Retinal pigment epithelial cell (primary cell): ENCODE results near the gene REV1.

ENCODE experiments used
- DNase-seq: peaks from one replicate; pipeline ENCODE4 v3.0.0-alpha.2; 2010; ENCODE audit warnings: low read depth
- H3K4me3 ChIP-seq: 2 replicates; pipeline ENCODE4 v1.5.1; 2011; ENCODE audit warnings: mild to moderate bottlenecking, low read length, control low read depth, moderate library complexity
- TF ChIP-seq, protein P1 (sequence below): conservative IDR thresholded peaks from 2 replicates; pipeline ENCODE4 v1.5.1; 2011; ENCODE audit warnings: low read depth, low read length, control low read depth, inconsistent platforms

Gene REV1

DNA sequence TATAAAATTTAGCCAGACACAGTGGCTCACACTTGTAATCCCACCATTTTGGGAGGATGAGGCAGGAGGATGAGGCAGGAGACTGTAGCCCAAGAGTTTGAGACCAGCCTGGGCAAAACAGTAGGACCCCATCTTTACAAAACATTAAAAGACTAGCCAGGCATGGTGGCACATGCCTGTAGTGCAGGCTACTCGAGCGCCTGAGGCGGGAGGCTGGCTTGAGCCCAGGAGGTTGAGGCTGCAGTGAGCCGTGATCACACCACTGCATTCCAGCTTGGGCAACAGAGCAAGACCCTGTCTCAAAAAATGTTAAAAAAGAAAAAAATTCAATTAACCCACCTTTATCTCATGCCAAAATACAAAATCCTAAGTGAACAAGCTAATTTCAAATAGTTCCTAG is 4.0 kb downstream of the REV1 start:
- no peak for DNase-seq
- no peak overlapping the region for H3K4me3 ChIP-seq
- TF ChIP-seq, protein P1, sequence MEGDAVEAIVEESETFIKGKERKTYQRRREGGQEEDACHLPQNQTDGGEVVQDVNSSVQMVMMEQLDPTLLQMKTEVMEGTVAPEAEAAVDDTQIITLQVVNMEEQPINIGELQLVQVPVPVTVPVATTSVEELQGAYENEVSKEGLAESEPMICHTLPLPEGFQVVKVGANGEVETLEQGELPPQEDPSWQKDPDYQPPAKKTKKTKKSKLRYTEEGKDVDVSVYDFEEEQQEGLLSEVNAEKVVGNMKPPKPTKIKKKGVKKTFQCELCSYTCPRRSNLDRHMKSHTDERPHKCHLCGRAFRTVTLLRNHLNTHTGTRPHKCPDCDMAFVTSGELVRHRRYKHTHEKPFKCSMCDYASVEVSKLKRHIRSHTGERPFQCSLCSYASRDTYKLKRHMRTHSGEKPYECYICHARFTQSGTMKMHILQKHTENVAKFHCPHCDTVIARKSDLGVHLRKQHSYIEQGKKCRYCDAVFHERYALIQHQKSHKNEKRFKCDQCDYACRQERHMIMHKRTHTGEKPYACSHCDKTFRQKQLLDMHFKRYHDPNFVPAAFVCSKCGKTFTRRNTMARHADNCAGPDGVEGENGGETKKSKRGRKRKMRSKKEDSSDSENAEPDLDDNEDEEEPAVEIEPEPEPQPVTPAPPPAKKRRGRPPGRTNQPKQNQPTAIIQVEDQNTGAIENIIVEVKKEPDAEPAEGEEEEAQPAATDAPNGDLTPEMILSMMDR: no peak

DNA sequence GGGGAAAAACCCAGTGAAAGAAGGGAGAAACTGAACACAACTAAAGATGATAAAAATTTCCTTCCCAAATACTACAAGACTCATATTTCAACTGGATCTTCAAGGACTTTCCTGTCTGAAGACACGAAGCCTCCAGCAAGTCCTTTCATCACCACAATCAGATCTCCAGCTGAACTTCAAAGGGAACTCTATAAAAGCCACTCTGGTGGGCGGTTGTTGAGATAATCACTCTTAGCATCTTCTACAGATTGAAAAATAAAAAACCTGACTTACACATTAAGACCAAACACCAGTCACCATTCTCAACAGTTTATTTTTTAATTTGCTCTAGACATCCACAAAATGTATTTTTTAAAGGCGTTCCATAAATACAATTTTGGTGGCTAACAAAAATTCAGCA is 4.4 kb downstream of the REV1 start:
- TF ChIP-seq, protein P1: no peak
- no peak overlapping the region for H3K4me3 ChIP-seq
- DNase-seq: no peak

DNA sequence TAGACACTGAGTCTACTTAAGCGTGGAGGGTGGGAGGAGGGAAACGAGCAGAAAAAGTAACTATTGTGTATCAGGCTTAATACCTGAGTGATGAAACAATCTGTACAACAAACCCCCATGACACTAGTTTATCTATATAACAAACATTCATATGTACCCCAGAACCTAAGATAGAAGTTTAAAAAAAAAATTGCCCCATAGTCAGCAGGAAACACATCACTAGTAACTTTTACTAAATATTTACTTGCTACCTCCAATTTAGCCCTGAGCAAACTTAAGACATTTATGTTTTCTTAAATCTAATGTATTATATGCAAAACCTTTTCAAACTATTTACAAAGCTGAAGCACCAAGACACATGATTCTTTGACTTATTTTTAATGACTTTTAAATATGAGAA is 5.6 kb downstream of the REV1 start:
- no peak for DNase-seq
- H3K4me3 ChIP-seq: no peak overlapping the region
- TF ChIP-seq, protein P1: no peak

DNA sequence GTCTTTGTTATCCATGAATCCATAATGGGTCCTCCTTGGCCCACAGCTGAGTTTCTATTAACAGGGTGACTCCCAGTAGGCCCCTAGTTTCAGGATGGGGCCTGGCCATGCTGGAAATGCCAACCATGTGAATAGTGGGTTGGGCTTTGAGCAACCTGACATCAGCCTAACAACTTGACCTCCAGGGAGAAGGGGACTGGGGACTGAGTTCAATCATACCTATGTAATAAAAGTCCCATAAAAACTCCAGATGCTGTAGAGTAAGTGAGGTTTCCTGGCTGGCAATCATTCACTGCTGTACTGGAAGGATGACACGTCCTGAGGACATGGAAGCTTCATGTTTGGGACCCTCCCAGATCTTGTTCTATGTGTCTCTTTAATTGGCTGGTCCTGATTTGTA is 7.9 kb downstream of the REV1 start:
- H3K4me3 ChIP-seq: no peak overlapping the region
- TF ChIP-seq, protein P1: no peak
- no peak for DNase-seq

DNA sequence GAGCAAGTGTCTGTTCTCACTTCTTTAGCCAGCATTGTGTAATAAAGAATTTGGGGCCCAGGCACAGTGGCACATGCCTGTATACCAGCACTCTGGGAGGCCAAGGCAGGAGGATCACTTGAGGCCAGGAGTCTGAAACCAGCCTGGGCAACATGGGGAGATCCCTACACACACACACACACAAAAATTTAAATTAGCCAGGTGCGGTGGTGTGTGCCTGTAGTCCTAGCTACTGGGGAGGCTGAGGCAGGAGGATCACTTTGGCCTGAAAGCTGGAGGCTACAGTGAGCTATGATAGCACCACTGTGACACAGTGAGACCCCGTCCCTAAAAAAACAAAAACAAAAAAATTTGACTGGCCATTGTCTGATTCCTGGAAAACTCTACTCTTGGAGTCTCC is 8.3 kb downstream of the REV1 start:
- DNase-seq: no peak
- TF ChIP-seq, protein P1: no peak
- H3K4me3 ChIP-seq: no peak overlapping the region

DNA sequence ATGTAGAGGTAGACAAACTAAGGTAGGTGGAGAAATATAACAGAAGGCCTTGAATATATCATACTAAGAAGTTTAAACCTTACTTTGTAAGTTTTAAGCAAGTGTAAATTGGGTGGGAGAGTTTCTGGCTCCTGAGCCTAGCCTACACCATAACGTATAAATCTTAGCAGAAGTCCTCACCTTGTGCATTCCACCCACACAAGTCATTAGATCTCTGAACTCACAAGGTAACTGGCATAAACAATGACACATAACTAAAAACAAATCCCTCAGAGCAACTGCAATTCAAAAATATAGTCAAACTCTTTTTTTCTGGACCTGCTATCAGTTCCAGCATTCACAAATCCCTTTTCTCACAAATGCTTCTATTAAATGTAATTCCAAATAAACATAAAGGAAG is 9.4 kb downstream of the REV1 start:
- TF ChIP-seq, protein P1: no peak
- no peak for DNase-seq
- H3K4me3 ChIP-seq: no peak overlapping the region

DNA sequence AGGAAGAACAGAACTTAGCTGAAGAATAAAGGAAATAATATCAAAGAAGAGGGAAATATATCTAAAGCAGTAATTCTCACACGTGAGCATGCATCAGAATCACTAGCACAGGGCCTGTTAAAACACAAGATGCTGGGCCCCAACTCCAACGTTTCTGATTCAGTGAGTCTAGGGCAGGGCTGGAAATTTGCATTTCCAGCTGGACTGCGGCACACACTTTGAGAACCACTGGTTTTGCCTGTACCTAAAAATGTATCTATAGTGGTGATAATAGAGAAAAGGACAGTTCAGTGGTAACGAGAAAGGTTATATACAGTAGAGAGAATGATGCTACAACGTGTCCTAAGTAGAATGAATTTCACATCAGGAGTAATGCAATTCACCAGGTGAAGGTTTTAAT is 11.2 kb downstream of the REV1 start:
- no peak overlapping the region for H3K4me3 ChIP-seq
- DNase-seq: no peak
- TF ChIP-seq, protein P1: no peak
